Thyroid gland (tissue), 4 donors: Measurements from ENCODE around the gene NAE1. TPM values are rescaled to one million over a fixed set of nuclear protein-coding genes. Genes with fewer than 3 reads are reported as not detected.

ENCODE experiments used
- DNase-seq, 2 donors: peaks; one replicate each; pipeline ENCODE4 v3.0.0-alpha.2; 2019
- H3K27ac ChIP-seq, 3 donors: fragments of 200-600 bp; sonication (generic); 1 replicate in 2 of 3; 2 replicates in 1 of 3; pipeline ENCODE4 v1.5.1; 2016 to 2019; ENCODE audit warnings: mild to moderate bottlenecking in 1 of 3, moderate library complexity in 1 of 3
- H3K27me3 ChIP-seq: fragments of 200-600 bp; sonication (generic); one replicate; pipeline ENCODE4 v1.5.1; 2019
- H3K36me3 ChIP-seq, 2 donors: fragments of 200-600 bp; sonication (generic); one replicate each; pipeline ENCODE4 v1.5.1; 2016 to 2019
- H3K4me1 ChIP-seq, 2 donors: fragments of 200-600 bp; sonication (generic); one replicate each; pipeline ENCODE4 v1.5.1; 2017 to 2019
- H3K4me3 ChIP-seq, 3 donors: fragments of 200-600 bp; sonication (generic); replicated peaks in 1 of 3; 1 replicate in 2 of 3; 2 replicates in 1 of 3; pipeline ENCODE4 v1.5.1; 2016; ENCODE audit warnings: mild to moderate bottlenecking in 1 of 3
- H3K9me3 ChIP-seq: fragments of 200-600 bp; sonication (generic); one replicate; pipeline ENCODE4 v1.5.1; 2017
- POLR2A ChIP-seq, 2 donors: fragments of 450-650 bp; IDR thresholded peaks; one replicate each; pipeline ENCODE4 v1.6.1; 2017; ENCODE audit warnings: antibody characterized with exemption in 2 of 2, mild to moderate bottlenecking in 2 of 2, moderate library complexity in 1 of 2
- WGBS, 2 donors: methylation state at CpG; one replicate each; pipeline ENCODE4 v1.1.5; 2017; 5-methylcytosine and 5-hydroxymethylcytosine counted together
- intact Hi-C: fragments of 100-400 bp; cut with DNase I; formaldehyde crosslinking; loops from one replicate; pipeline ENCODE4 v1.15.1; 2023
- total RNA-seq, 4 donors: library from RNA; depleted of rRNA; stranded (reverse); fragments of >200 nt; gene quantifications; one replicate each; pipeline ENCODE4 v1.2.3, GENCODE V29; 2016
- TF ChIP-seq, protein P1 (sequence below), 6 experiments: fragments of 200-600 bp in 3 of 6; fragments of 450-650 bp in 3 of 6; sonication (generic) in 3 of 6; IDR thresholded peaks; one replicate each; pipeline ENCODE4 v1.5.1; 2016 to 2019; ENCODE audit warnings: antibody characterized with exemption in 6 of 6, mild to moderate bottlenecking in 2 of 6, inconsistent platforms in 1 of 6, moderate library complexity in 1 of 6

The NAE1 gene
- total RNA-seq, 4 donors from 2014 or later, result 51.0 to 75.0 (median 61.2) TPM

DNA sequence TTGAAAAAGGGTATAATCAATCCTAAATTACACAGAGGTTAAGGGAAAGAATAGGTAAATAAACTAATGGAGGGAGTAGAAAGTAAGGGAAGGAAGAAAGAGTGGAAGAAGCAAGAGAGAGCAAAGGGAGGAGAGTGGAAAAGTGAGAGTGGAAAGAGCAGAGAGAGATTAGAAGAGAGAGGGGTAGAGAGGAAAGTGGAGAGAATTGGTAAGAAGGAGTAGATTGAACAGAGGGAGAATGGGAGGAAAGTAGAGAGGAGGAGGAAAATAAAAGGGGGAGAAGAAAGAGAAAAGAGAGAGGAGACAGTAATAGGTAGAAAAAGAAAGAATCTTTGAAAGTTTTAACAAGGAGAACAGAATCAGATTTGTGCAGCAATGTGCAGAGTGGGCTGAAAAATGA, 54.3 kb downstream of the NAE1 start:
- Histone ChIP-seq H3K9me3 (no peaks in the 10 kb centered on the region), H3K4me1 (no peaks in the 10 kb centered on the region), H3K27me3 (no peaks in the 10 kb centered on the region), H3K4me3 (no peak overlapping the region), H3K36me3 (no peaks in the 10 kb centered on the region), H3K27ac (no peak overlapping the region)
- no peak for DNase-seq
- TF ChIP-seq, protein P1, sequence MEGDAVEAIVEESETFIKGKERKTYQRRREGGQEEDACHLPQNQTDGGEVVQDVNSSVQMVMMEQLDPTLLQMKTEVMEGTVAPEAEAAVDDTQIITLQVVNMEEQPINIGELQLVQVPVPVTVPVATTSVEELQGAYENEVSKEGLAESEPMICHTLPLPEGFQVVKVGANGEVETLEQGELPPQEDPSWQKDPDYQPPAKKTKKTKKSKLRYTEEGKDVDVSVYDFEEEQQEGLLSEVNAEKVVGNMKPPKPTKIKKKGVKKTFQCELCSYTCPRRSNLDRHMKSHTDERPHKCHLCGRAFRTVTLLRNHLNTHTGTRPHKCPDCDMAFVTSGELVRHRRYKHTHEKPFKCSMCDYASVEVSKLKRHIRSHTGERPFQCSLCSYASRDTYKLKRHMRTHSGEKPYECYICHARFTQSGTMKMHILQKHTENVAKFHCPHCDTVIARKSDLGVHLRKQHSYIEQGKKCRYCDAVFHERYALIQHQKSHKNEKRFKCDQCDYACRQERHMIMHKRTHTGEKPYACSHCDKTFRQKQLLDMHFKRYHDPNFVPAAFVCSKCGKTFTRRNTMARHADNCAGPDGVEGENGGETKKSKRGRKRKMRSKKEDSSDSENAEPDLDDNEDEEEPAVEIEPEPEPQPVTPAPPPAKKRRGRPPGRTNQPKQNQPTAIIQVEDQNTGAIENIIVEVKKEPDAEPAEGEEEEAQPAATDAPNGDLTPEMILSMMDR (IDR thresholded peaks at IDR 0.05), result no peak
- no peak for TF ChIP-seq POLR2A (IDR thresholded peaks at IDR 0.05)
- intact Hi-C loops, result no loop called here

DNA sequence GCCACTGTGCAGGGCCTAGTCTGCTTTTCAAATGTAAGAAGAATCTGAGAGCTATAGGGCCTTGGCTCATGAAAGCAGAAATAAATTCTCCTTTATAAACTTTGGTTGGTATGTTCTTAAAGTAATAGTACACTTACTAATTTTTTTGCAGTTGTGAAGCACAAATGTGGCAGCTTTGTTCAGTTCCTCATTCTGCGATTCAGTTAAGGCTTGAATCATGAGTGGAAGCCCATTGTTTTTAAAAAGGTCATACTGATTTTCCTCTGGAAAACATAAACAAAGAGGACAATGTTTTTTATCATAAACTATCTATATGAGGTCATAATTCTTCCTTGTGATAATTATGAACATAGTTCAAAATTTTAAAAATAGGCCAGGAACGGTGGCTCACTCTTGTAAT, 55.8 kb downstream of the NAE1 start:
- Histone ChIP-seq H3K4me3 (no peak overlapping the region), H3K4me1 (no peaks in the 10 kb centered on the region), H3K27me3 (no peaks in the 10 kb centered on the region), H3K27ac (no peak overlapping the region), H3K36me3 (no peaks in the 10 kb centered on the region), H3K9me3 (no peaks in the 10 kb centered on the region)
- TF ChIP-seq, protein P1 (IDR thresholded peaks at IDR 0.05), result no peak
- no peak for TF ChIP-seq POLR2A (IDR thresholded peaks at IDR 0.05)
- intact Hi-C loops, result no loop called here
- no peak for DNase-seq
- 77 to 82% methylated on average over 2 of the region's 2 CpGs for WGBS, 2 donors

GRCh38 chr16:66758086-66758485, 72.7 kb downstream of the NAE1 start:
- no peak overlapping the region for H3K4me3 ChIP-seq
- H3K27ac ChIP-seq, result no peak overlapping the region
- no peaks in the 10 kb centered on the region for H3K4me1 ChIP-seq
- TF ChIP-seq, protein P1 (IDR thresholded peaks at IDR 0.05), result no peak
- no peak for TF ChIP-seq POLR2A (IDR thresholded peaks at IDR 0.05)
- DNase-seq, result no peak
- no peaks in the 10 kb centered on the region for H3K9me3 ChIP-seq
- H3K36me3 ChIP-seq, result no peaks in the 10 kb centered on the region
- intact Hi-C loops, result no loop called here
- no peaks in the 10 kb centered on the region for H3K27me3 ChIP-seq

GRCh38 chr16:66754819-66755218, 76.0 kb downstream of the NAE1 start:
- no peak overlapping the region for H3K27ac ChIP-seq
- no peaks in the 10 kb centered on the region for H3K9me3 ChIP-seq
- DNase-seq, result no peak
- no peaks in the 10 kb centered on the region for H3K36me3 ChIP-seq
- peaks cover 14 to 21% of the 10 kb centered on the region in 2 donors for H3K4me1 ChIP-seq
- no peak for TF ChIP-seq POLR2A (IDR thresholded peaks at IDR 0.05)
- TF ChIP-seq, protein P1 (IDR thresholded peaks at IDR 0.05), result no peak
- H3K27me3 ChIP-seq, result no peaks in the 10 kb centered on the region
- intact Hi-C loops, result loop anchor here (5.0 kb wide), 1 partner anchor 103 kb away; no protein-coding TSS in a partner anchor
- H3K4me3 ChIP-seq, result no peak overlapping the region
- 77 to 79% methylated on average over 3 of the region's 3 CpGs for WGBS, 2 donors

DNA sequence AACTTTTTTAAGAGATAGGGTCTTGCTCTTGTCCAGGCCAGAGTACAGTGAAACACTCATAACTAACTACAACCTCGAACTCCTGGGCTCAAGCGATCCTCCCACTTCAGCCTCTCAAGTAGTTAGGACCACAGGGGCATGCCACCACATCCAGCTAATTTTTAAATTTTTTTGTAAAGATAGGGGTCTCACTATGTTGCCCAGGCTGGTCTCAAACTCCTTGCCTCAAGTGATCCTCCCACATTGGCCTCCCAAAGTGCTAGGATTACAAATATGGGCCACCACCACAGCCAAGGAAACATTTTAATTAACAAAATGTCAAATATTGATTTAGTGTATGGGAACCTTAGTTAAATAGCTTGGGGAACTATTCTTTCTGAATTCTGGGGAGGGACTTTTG, 76.6 kb downstream of the NAE1 start:
- DNase-seq, result no peak
- no peak overlapping the region for H3K4me3 ChIP-seq
- no peaks in the 10 kb centered on the region for H3K27me3 ChIP-seq
- H3K27ac ChIP-seq, result no peak overlapping the region
- WGBS, 2 donors, result 96 to 99% methylated on average over 2 of the region's 2 CpGs
- peaks cover 20 to 23% of the 10 kb centered on the region in 2 donors for H3K4me1 ChIP-seq
- intact Hi-C loops, result loop anchor here (5.0 kb wide), 1 partner anchor 102 kb away; no protein-coding TSS in a partner anchor
- no peaks in the 10 kb centered on the region for H3K9me3 ChIP-seq
- no peak for TF ChIP-seq POLR2A (IDR thresholded peaks at IDR 0.05)
- TF ChIP-seq, protein P1 (IDR thresholded peaks at IDR 0.05), result no peak
- no peaks in the 10 kb centered on the region for H3K36me3 ChIP-seq
